ENCODE measurements around the gene TIAM1.

Gene TIAM1

DNA sequence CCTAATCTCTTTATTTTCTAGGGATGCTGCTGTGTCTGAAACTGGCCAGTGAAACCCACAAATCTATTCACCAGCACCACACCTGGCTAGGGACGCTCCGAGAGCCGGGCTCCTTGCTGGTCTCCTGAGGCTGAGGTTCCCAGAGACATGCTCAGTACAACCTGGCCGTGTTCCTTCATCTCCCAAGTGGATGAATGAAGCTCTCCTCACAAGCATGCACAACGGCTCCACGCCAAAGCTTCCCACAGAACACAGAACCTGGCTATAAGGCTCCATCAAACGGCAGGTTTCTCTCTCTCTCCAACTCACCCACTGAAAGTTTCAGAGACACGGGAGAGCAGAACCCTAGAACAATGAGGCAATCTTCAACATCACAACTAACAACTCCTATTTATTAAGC lies 82.3 kb downstream of the TIAM1 start:
- H3K27ac ChIP-seq (ENCODE audit: low read depth in 2 of 2, low read length in 2 of 2), result no peak overlapping the region
- H3K4me1 ChIP-seq (ENCODE audit: control insufficient read depth in 2 of 2, insufficient read depth in 2 of 2, low read length in 2 of 2), result no peaks in the 10 kb centered on the region
- H3K9me3 ChIP-seq (ENCODE audit: control insufficient read depth in 2 of 2, low read length in 2 of 2), result no peaks in the 10 kb centered on the region
- H3K36me3 ChIP-seq (ENCODE audit: control insufficient read depth in 2 of 2, insufficient read depth in 2 of 2, low read length in 2 of 2), result no peaks in the 10 kb centered on the region
- H3K4me3 ChIP-seq (ENCODE audit: low read length in 2 of 2), result no peak overlapping the region
- H3K27me3 ChIP-seq (ENCODE audit: control insufficient read depth in 2 of 2, insufficient read depth in 2 of 2, low read length in 2 of 2), result no peaks in the 10 kb centered on the region
- no peak overlapping the region for H3K9ac ChIP-seq (ENCODE audit: low read depth in 1 of 2, low read length in 2 of 2)

DNA sequence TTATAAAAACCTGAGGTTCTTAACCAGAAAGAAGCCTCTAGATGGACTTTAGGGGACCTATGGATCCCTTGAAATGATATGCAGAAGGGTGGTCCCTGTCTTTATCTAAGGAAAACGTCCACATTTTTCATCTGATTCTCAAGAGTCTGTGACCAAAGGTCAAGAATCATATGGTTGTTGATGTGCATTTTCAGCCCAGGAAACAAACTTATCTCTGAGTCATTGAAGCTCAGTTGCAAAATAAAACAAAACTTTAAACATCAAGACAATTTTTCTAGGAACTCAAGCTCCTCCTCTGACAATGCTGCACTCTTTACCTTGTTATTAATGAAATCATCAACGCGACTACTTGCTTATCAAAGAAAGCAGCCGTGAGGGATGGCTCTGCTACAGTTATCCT lies 83.3 kb downstream of the TIAM1 start:
- Histone ChIP-seq H3K36me3 (ENCODE audit: control insufficient read depth in 2 of 2, insufficient read depth in 2 of 2, low read length in 2 of 2) (no peaks in the 10 kb centered on the region), H3K27ac (ENCODE audit: low read depth in 2 of 2, low read length in 2 of 2) (no peak overlapping the region), H3K4me1 (ENCODE audit: control insufficient read depth in 2 of 2, insufficient read depth in 2 of 2, low read length in 2 of 2) (no peaks in the 10 kb centered on the region), H3K27me3 (ENCODE audit: control insufficient read depth in 2 of 2, insufficient read depth in 2 of 2, low read length in 2 of 2) (no peaks in the 10 kb centered on the region), H3K4me3 (ENCODE audit: low read length in 2 of 2) (no peak overlapping the region), H3K9ac (ENCODE audit: low read depth in 1 of 2, low read length in 2 of 2) (no peak overlapping the region), H3K9me3 (ENCODE audit: control insufficient read depth in 2 of 2, low read length in 2 of 2) (no peaks in the 10 kb centered on the region)

DNA sequence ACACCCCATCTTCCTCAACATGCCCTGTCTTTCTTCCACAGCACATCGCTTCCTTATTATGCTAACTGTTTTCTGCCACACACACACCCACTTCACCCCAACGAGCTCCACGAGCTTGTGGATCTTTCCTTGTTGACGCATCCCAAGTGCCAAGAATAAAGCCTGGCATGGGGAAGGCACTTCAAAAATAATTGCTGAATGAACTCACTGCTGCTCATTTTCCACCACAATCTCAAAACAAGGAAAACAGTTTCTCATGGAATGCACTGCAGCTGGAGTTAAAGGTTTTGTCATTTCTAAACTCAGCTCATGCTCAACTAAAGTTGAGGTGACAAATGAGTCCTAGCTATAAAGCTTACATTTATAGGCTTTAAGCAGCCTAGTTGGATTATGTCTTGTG lies 86.0 kb downstream of the TIAM1 start:
- no peaks in the 10 kb centered on the region for H3K27me3 ChIP-seq (ENCODE audit: control insufficient read depth in 2 of 2, insufficient read depth in 2 of 2, low read length in 2 of 2)
- H3K36me3 ChIP-seq (ENCODE audit: control insufficient read depth in 2 of 2, insufficient read depth in 2 of 2, low read length in 2 of 2), result no peaks in the 10 kb centered on the region
- no peak overlapping the region for H3K9ac ChIP-seq (ENCODE audit: low read depth in 1 of 2, low read length in 2 of 2)
- no peaks in the 10 kb centered on the region for H3K4me1 ChIP-seq (ENCODE audit: control insufficient read depth in 2 of 2, insufficient read depth in 2 of 2, low read length in 2 of 2)
- H3K9me3 ChIP-seq (ENCODE audit: control insufficient read depth in 2 of 2, low read length in 2 of 2), result no peaks in the 10 kb centered on the region
- no peak overlapping the region for H3K4me3 ChIP-seq (ENCODE audit: low read length in 2 of 2)
- H3K27ac ChIP-seq (ENCODE audit: low read depth in 2 of 2, low read length in 2 of 2), result no peak overlapping the region

GRCh38 chr21:31257265-31257664 lies 86.8 kb downstream of the TIAM1 start:
- Histone ChIP-seq H3K4me1 (ENCODE audit: control insufficient read depth in 2 of 2, insufficient read depth in 2 of 2, low read length in 2 of 2) (no peaks in the 10 kb centered on the region), H3K9me3 (ENCODE audit: control insufficient read depth in 2 of 2, low read length in 2 of 2) (no peaks in the 10 kb centered on the region), H3K27ac (ENCODE audit: low read depth in 2 of 2, low read length in 2 of 2) (no peak overlapping the region), H3K9ac (ENCODE audit: low read depth in 1 of 2, low read length in 2 of 2) (no peak overlapping the region), H3K36me3 (ENCODE audit: control insufficient read depth in 2 of 2, insufficient read depth in 2 of 2, low read length in 2 of 2) (no peaks in the 10 kb centered on the region), H3K27me3 (ENCODE audit: control insufficient read depth in 2 of 2, insufficient read depth in 2 of 2, low read length in 2 of 2) (no peaks in the 10 kb centered on the region), H3K4me3 (ENCODE audit: low read length in 2 of 2) (no peak overlapping the region)

DNA sequence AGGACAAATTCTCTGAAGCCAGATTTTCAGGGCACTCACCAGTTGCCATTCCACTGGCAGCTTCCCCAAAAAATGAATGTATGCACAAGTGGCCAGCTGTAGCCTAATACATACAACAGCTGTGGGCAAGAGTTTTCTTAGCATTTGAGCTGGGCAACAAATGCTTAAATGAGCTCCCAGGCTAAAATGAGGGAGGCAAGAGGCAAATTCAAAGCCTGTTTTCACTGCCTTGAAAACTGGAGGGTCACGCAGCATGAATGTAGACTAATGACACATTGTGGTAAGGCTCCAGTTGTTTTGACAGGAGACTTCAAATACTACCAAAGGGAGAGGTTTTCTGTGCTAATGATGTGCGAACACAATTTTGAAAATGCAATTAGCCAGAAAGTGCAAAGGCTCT lies 88.2 kb downstream of the TIAM1 start:
- H3K9me3 ChIP-seq (ENCODE audit: control insufficient read depth in 2 of 2, low read length in 2 of 2), result no peaks in the 10 kb centered on the region
- no peak overlapping the region for H3K27ac ChIP-seq (ENCODE audit: low read depth in 2 of 2, low read length in 2 of 2)
- H3K4me3 ChIP-seq (ENCODE audit: low read length in 2 of 2), result no peak overlapping the region
- no peaks in the 10 kb centered on the region for H3K27me3 ChIP-seq (ENCODE audit: control insufficient read depth in 2 of 2, insufficient read depth in 2 of 2, low read length in 2 of 2)
- no peaks in the 10 kb centered on the region for H3K36me3 ChIP-seq (ENCODE audit: control insufficient read depth in 2 of 2, insufficient read depth in 2 of 2, low read length in 2 of 2)
- H3K9ac ChIP-seq (ENCODE audit: low read depth in 1 of 2, low read length in 2 of 2), result no peak overlapping the region
- H3K4me1 ChIP-seq (ENCODE audit: control insufficient read depth in 2 of 2, insufficient read depth in 2 of 2, low read length in 2 of 2), result no peaks in the 10 kb centered on the region

DNA sequence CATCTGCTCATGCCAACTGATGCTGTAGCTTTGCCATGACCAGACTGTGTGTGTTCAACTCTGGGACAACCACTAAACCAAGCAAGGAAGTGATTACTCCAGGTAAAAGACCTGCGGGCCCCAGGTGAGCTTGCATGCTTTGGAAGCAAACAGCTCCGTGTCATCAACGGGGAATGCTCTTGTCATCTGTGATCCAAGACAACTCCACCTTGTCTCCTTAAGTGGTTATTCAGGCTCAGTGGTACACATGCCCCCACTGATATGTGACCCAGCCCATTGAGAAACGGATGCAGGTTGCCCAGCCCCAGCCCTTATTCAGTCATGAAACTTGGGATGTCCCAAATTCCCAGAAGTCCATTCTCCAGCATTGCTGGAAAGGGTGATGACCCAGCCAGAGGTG lies 89.0 kb downstream of the TIAM1 start:
- Histone ChIP-seq H3K4me3 (ENCODE audit: low read length in 2 of 2) (no peak overlapping the region), H3K36me3 (ENCODE audit: control insufficient read depth in 2 of 2, insufficient read depth in 2 of 2, low read length in 2 of 2) (no peaks in the 10 kb centered on the region), H3K27me3 (ENCODE audit: control insufficient read depth in 2 of 2, insufficient read depth in 2 of 2, low read length in 2 of 2) (no peaks in the 10 kb centered on the region), H3K9me3 (ENCODE audit: control insufficient read depth in 2 of 2, low read length in 2 of 2) (no peaks in the 10 kb centered on the region), H3K27ac (ENCODE audit: low read depth in 2 of 2, low read length in 2 of 2) (no peak overlapping the region), H3K9ac (ENCODE audit: low read depth in 1 of 2, low read length in 2 of 2) (no peak overlapping the region), H3K4me1 (ENCODE audit: control insufficient read depth in 2 of 2, insufficient read depth in 2 of 2, low read length in 2 of 2) (no peaks in the 10 kb centered on the region)

GRCh38 chr21:31254131-31254530 lies 89.9 kb downstream of the TIAM1 start:
- no peak overlapping the region for H3K9ac ChIP-seq (ENCODE audit: low read depth in 1 of 2, low read length in 2 of 2)
- no peak overlapping the region for H3K27ac ChIP-seq (ENCODE audit: low read depth in 2 of 2, low read length in 2 of 2)
- H3K4me1 ChIP-seq (ENCODE audit: control insufficient read depth in 2 of 2, insufficient read depth in 2 of 2, low read length in 2 of 2), result no peaks in the 10 kb centered on the region
- H3K4me3 ChIP-seq (ENCODE audit: low read length in 2 of 2), result no peak overlapping the region
- H3K27me3 ChIP-seq (ENCODE audit: control insufficient read depth in 2 of 2, insufficient read depth in 2 of 2, low read length in 2 of 2), result no peaks in the 10 kb centered on the region
- no peaks in the 10 kb centered on the region for H3K36me3 ChIP-seq (ENCODE audit: control insufficient read depth in 2 of 2, insufficient read depth in 2 of 2, low read length in 2 of 2)
- H3K9me3 ChIP-seq (ENCODE audit: control insufficient read depth in 2 of 2, low read length in 2 of 2), result no peaks in the 10 kb centered on the region

- no peaks in the 10 kb centered on the region for H3K27me3 ChIP-seq (ENCODE audit: control insufficient read depth in 2 of 2, insufficient read depth in 2 of 2, low read length in 2 of 2)
- H3K4me3 ChIP-seq (ENCODE audit: low read length in 2 of 2), result no peak overlapping the region
- no peak overlapping the region for H3K27ac ChIP-seq (ENCODE audit: low read depth in 2 of 2, low read length in 2 of 2)
- H3K4me1 ChIP-seq (ENCODE audit: control insufficient read depth in 2 of 2, insufficient read depth in 2 of 2, low read length in 2 of 2), result no peaks in the 10 kb centered on the region
- no peak overlapping the region for H3K9ac ChIP-seq (ENCODE audit: low read depth in 1 of 2, low read length in 2 of 2)
- H3K9me3 ChIP-seq (ENCODE audit: control insufficient read depth in 2 of 2, low read length in 2 of 2), result no peaks in the 10 kb centered on the region
- H3K36me3 ChIP-seq (ENCODE audit: control insufficient read depth in 2 of 2, insufficient read depth in 2 of 2, low read length in 2 of 2), result no peaks in the 10 kb centered on the region
Observed at GRCh38 chr21:31253684-31254083, 90.4 kb downstream of the TIAM1 start.

DNA sequence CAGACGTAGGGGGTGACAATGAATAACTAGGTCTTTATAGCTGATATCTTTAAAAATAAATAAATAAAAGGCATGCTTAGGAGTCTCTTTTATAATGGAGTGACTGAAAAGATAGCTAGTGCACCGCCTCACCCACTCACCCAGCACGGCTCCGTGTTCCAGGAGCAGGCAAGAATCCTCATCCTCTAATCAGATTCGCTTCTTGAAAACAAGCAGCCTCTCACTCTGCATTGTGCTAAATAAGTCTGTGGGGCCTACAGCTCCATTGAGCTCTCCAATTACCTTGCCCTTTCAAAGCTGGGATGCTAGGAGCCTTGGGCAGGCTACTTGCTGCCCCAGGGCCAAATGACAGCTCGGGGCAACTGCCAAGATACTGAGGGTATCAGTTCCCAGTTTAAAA lies 91.5 kb downstream of the TIAM1 start:
- H3K27ac ChIP-seq (ENCODE audit: low read depth in 2 of 2, low read length in 2 of 2), result no peak overlapping the region
- H3K9ac ChIP-seq (ENCODE audit: low read depth in 1 of 2, low read length in 2 of 2), result no peak overlapping the region
- H3K36me3 ChIP-seq (ENCODE audit: control insufficient read depth in 2 of 2, insufficient read depth in 2 of 2, low read length in 2 of 2), result no peaks in the 10 kb centered on the region
- no peaks in the 10 kb centered on the region for H3K4me1 ChIP-seq (ENCODE audit: control insufficient read depth in 2 of 2, insufficient read depth in 2 of 2, low read length in 2 of 2)
- H3K9me3 ChIP-seq (ENCODE audit: control insufficient read depth in 2 of 2, low read length in 2 of 2), result no peaks in the 10 kb centered on the region
- no peaks in the 10 kb centered on the region for H3K27me3 ChIP-seq (ENCODE audit: control insufficient read depth in 2 of 2, insufficient read depth in 2 of 2, low read length in 2 of 2)
- H3K4me3 ChIP-seq (ENCODE audit: low read length in 2 of 2), result no peak overlapping the region

GRCh38 chr21:31252091-31252490 lies 92.0 kb downstream of the TIAM1 start:
- Histone ChIP-seq H3K9ac (ENCODE audit: low read depth in 1 of 2, low read length in 2 of 2) (no peak overlapping the region), H3K9me3 (ENCODE audit: control insufficient read depth in 2 of 2, low read length in 2 of 2) (no peaks in the 10 kb centered on the region), H3K36me3 (ENCODE audit: control insufficient read depth in 2 of 2, insufficient read depth in 2 of 2, low read length in 2 of 2) (no peaks in the 10 kb centered on the region), H3K27ac (ENCODE audit: low read depth in 2 of 2, low read length in 2 of 2) (no peak overlapping the region), H3K4me1 (ENCODE audit: control insufficient read depth in 2 of 2, insufficient read depth in 2 of 2, low read length in 2 of 2) (no peaks in the 10 kb centered on the region), H3K4me3 (ENCODE audit: low read length in 2 of 2) (no peak overlapping the region), H3K27me3 (ENCODE audit: control insufficient read depth in 2 of 2, insufficient read depth in 2 of 2, low read length in 2 of 2) (no peaks in the 10 kb centered on the region)

DNA sequence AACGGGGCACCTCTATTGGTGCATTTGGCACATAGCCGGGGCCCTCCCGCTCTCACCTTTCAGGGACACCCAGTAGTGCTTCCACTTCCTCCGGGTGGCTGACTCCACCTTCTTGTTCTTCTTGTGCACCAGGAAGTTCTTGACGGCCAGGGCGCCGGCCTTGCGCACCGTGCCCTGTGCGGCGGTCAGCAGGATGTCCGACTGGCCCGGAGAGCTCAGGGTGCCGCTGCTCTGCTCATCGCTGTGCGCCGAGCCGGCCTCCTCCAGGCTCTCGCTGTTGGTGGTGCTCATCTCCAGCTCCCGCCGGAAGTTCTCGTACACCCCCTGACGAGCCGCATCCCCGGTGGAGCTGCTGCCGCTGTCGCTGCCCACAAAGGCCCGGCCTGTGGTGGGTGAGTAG lies 92.4 kb downstream of the TIAM1 start:
- H3K4me3 ChIP-seq (ENCODE audit: low read length in 2 of 2), result no peak overlapping the region
- H3K36me3 ChIP-seq (ENCODE audit: control insufficient read depth in 2 of 2, insufficient read depth in 2 of 2, low read length in 2 of 2), result no peaks in the 10 kb centered on the region
- no peaks in the 10 kb centered on the region for H3K9me3 ChIP-seq (ENCODE audit: control insufficient read depth in 2 of 2, low read length in 2 of 2)

More for the DNA sequence above, 92.4 kb downstream of the TIAM1 start:
- Histone ChIP-seq H3K27me3 (ENCODE audit: control insufficient read depth in 2 of 2, insufficient read depth in 2 of 2, low read length in 2 of 2) (no peaks in the 10 kb centered on the region), H3K9ac (ENCODE audit: low read depth in 1 of 2, low read length in 2 of 2) (no peak overlapping the region), H3K27ac (ENCODE audit: low read depth in 2 of 2, low read length in 2 of 2) (no peak overlapping the region), H3K4me1 (ENCODE audit: control insufficient read depth in 2 of 2, insufficient read depth in 2 of 2, low read length in 2 of 2) (no peaks in the 10 kb centered on the region)
